Measurements from ENCODE around the gene LMTK2.

- TF ChIP-seq CTCF (IDR thresholded peaks at IDR 0.05) (no peak), POLR2A (IDR thresholded peaks at IDR 0.05) (no peak)
These were observed 105.9 kb downstream of the LMTK2 start for GRCh38 chr7:98212532-98213041.
